ENCODE measurements around the gene LSP1. TPM values are rescaled to one million over a fixed set of nuclear protein-coding genes. Genes with fewer than 3 reads are reported as not detected.

Gene LSP1
- total RNA-seq, 2 experiments from 2014 or later, result 228 to 232 TPM

DNA sequence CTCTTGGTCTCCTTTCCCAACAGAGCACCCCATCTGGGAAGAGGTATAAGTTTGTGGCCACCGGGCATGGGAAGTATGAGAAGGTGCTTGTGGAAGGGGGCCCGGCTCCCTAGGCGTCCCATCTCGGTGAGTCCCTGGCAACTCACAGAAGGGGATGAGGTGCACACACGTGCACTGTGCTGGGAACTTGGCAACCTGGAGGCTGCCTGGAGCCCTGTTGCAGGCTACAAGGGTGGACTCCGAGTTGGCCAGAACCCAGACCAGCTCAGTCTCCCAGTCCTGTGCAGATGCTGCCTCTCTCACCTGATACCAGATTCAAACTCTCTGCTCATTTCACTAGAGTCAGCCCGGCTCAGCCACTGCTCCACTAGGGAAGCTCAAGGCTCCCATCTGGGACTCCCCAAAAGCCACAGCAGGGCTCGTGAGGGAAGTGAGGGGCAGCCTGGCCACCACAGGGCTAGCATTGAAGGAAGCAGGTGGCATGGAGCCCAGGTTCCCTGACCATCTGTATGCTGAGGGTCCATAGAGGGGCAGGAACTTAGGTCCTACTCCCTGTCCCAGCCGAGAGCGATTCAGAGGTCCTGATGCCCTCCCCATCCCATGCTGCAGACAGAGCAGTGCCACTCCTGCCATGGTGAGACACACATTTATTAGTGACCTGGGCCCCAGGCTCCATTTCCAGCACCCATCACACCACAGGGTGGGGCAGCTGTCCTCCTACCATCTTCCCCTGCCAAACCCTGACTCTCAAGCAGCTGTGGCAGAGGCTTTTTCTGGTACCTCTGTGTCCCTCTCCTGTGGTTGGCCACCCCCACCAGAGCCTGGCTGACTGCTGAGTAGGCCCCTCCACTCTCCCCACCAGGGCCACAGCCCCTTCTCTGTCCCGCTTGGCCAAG lies 34.8 kb downstream of the LSP1 start:
- Mint-ChIP-seq H3K4me1 (ENCODE audit: low read depth) (peaks cover 25% of the 10 kb centered on the region), H3K36me3 (ENCODE audit: low read depth) (peaks cover 12% of the 10 kb centered on the region), H3K9me3 (no peaks in the 10 kb centered on the region), H3K27ac (peak overlapping the region; percentile 85), H3K4me3 (no peak overlapping the region), H3K27me3 (no peaks in the 10 kb centered on the region)
- Histone ChIP-seq H3K27ac (ENCODE audit: low read depth in 1 of 2, low read length in 2 of 2) (peak overlapping the region in 1 of 2 donors; percentile 62), H3K27me3 (ENCODE audit: control insufficient read depth in 1 of 2, insufficient read depth in 2 of 2, low read length in 2 of 2) (no peaks in the 10 kb centered on the region), H3K36me3 (ENCODE audit: insufficient read depth, low read length) (peaks cover 64% of the 10 kb centered on the region), H3K9me3 (ENCODE audit: control insufficient read depth in 1 of 2, insufficient read depth in 1 of 2, low read length in 2 of 2) (no peaks in the 10 kb centered on the region), H3K4me3 (ENCODE audit: low read length) (no peak overlapping the region), H3K4me1 (ENCODE audit: insufficient read depth, low read length) (peaks cover 55% of the 10 kb centered on the region)
- DNase-seq (peak in 2 of 14 experiments; percentile 8 to 26), ATAC-seq (ENCODE audit: poor library complexity) (no peak)
- TF ChIP-seq, protein P1, sequence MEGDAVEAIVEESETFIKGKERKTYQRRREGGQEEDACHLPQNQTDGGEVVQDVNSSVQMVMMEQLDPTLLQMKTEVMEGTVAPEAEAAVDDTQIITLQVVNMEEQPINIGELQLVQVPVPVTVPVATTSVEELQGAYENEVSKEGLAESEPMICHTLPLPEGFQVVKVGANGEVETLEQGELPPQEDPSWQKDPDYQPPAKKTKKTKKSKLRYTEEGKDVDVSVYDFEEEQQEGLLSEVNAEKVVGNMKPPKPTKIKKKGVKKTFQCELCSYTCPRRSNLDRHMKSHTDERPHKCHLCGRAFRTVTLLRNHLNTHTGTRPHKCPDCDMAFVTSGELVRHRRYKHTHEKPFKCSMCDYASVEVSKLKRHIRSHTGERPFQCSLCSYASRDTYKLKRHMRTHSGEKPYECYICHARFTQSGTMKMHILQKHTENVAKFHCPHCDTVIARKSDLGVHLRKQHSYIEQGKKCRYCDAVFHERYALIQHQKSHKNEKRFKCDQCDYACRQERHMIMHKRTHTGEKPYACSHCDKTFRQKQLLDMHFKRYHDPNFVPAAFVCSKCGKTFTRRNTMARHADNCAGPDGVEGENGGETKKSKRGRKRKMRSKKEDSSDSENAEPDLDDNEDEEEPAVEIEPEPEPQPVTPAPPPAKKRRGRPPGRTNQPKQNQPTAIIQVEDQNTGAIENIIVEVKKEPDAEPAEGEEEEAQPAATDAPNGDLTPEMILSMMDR (IDR thresholded peaks at IDR 0.05), result no peak
- POLR2A ChIA-PET, result interaction anchor here (2.3 to 5.2 kb wide), 2 partner anchors 29 to 37 kb away, joined by 16 to 40 read pairs; no protein-coding TSS in a partner anchor
- CTCF ChIA-PET, result interaction anchor here (1.2 kb wide), 1 partner anchor 264 kb away, joined by 3 read pairs; no protein-coding TSS in a partner anchor
- intact Hi-C loops (cut with DNase I, micrococcal nuclease), result loop anchor here in 1 of 2 experiments (2.0 kb wide), 1 partner anchor 35 kb away; the partner anchor contains the start of gene LSP1

DNA sequence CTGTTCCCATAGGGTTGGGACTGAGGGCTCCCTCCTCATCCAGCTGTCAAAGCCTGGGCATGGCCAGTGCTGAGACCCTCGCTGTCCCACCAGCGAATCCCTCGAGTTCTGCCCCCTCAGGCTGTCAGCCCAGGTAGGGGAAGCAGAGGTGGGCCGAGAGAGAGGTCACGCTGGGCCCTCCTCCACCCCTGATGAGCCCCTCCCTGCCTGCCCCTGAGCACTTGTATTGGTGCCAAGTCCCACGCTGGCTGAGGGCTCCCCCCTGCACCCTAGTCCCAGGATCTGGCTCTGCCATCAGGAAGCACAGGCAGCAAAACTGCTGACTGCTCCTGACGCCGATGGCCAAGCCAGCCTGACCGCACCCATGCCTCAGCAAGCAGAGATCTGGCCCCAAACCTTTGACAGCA lies 35.5 kb downstream of the LSP1 start:
- ATAC-seq (ENCODE audit: poor library complexity) (no peak), DNase-seq (peak in 2 of 14 experiments; percentile 33 to 37)
- H3K4me3 ChIP-seq (ENCODE audit: low read length), result no peak overlapping the region
- H3K9me3 ChIP-seq (ENCODE audit: control insufficient read depth in 1 of 2, insufficient read depth in 1 of 2, low read length in 2 of 2), result no peaks in the 10 kb centered on the region
- TF ChIP-seq, protein P1 (IDR thresholded peaks at IDR 0.05), result no peak
- POLR2A ChIA-PET, result interaction anchor here (0.6 to 5.2 kb wide), 7 partner anchors 18 to 41 kb away, joined by 3 to 40 read pairs (median 7); partner anchors contain the start of gene LSP1
- intact Hi-C loops (cut with DNase I, micrococcal nuclease), result loop anchor here in 1 of 2 experiments (2.0 kb wide), 1 partner anchor 36 kb away; the partner anchor contains the start of gene LSP1
- H3K27ac ChIP-seq (ENCODE audit: low read depth in 1 of 2, low read length in 2 of 2), result peak overlapping the region; percentile 62 to 73
- peaks cover 58% of the 10 kb centered on the region for H3K36me3 ChIP-seq (ENCODE audit: insufficient read depth, low read length)
- Mint-ChIP-seq H3K9me3 (no peaks in the 10 kb centered on the region), H3K36me3 (ENCODE audit: low read depth) (peaks cover 11% of the 10 kb centered on the region), H3K4me3 (peak overlapping the region; percentile 82), H3K4me1 (ENCODE audit: low read depth) (peaks cover 26% of the 10 kb centered on the region), H3K27me3 (no peaks in the 10 kb centered on the region), H3K27ac (peak overlapping the region; percentile 85)
- H3K4me1 ChIP-seq (ENCODE audit: insufficient read depth, low read length), result peaks cover 53% of the 10 kb centered on the region
- CTCF ChIA-PET, result interaction anchor here (1.2 kb wide), 1 partner anchor 263 kb away, joined by 3 read pairs; no protein-coding TSS in a partner anchor
- no peaks in the 10 kb centered on the region for H3K27me3 ChIP-seq (ENCODE audit: control insufficient read depth in 1 of 2, insufficient read depth in 2 of 2, low read length in 2 of 2)

- Mint-ChIP-seq H3K27me3 (no peaks in the 10 kb centered on the region), H3K4me1 (ENCODE audit: low read depth) (peaks cover 30% of the 10 kb centered on the region), H3K36me3 (ENCODE audit: low read depth) (peaks cover 11% of the 10 kb centered on the region), H3K27ac (peak overlapping the region; percentile 85), H3K4me3 (peak overlapping the region; percentile 82), H3K9me3 (no peaks in the 10 kb centered on the region)
- ChIA-PET POLR2A (interaction anchor here (0.6 to 5.2 kb wide), 7 partner anchors 18 to 42 kb away, joined by 3 to 40 read pairs (median 7); partner anchors contain the start of gene LSP1), CTCF (interaction anchor here (1.2 kb wide), 1 partner anchor 263 kb away, joined by 3 read pairs; no protein-coding TSS in a partner anchor)
- Histone ChIP-seq H3K27ac (ENCODE audit: low read depth in 1 of 2, low read length in 2 of 2) (peak overlapping the region; percentile 62 to 73), H3K4me1 (ENCODE audit: insufficient read depth, low read length) (peaks cover 53% of the 10 kb centered on the region), H3K36me3 (ENCODE audit: insufficient read depth, low read length) (peaks cover 53% of the 10 kb centered on the region), H3K9me3 (ENCODE audit: control insufficient read depth in 1 of 2, insufficient read depth in 1 of 2, low read length in 2 of 2) (no peaks in the 10 kb centered on the region), H3K27me3 (ENCODE audit: control insufficient read depth in 1 of 2, insufficient read depth in 2 of 2, low read length in 2 of 2) (no peaks in the 10 kb centered on the region), H3K4me3 (ENCODE audit: low read length) (peak overlapping the region; percentile 47)
- TF ChIP-seq, protein P1 (IDR thresholded peaks at IDR 0.05), result no peak
- DNase-seq (peak in 2 of 14 experiments; percentile 29 to 32), ATAC-seq (ENCODE audit: poor library complexity) (peak; percentile 1)
- intact Hi-C loops (cut with DNase I, micrococcal nuclease), result loop anchor here in 1 of 2 experiments (2.0 kb wide), 1 partner anchor 36 kb away; the partner anchor contains the start of gene LSP1
These were observed 35.9 kb downstream of the LSP1 start for GRCh38 chr11:1888811-1889210.
